HG02759 (cell line): ENCODE measurements around the gene UST.

Source experiments
- ATAC-seq: cut with Tn5 transposase; IDR thresholded peaks from one replicate; pipeline ENCODE4 v1.9.1; 2021; ENCODE audit warnings: mild to moderate bottlenecking, moderate library complexity; ENCODE audit not compliant: unreplicated experiment

UST gene

DNA sequence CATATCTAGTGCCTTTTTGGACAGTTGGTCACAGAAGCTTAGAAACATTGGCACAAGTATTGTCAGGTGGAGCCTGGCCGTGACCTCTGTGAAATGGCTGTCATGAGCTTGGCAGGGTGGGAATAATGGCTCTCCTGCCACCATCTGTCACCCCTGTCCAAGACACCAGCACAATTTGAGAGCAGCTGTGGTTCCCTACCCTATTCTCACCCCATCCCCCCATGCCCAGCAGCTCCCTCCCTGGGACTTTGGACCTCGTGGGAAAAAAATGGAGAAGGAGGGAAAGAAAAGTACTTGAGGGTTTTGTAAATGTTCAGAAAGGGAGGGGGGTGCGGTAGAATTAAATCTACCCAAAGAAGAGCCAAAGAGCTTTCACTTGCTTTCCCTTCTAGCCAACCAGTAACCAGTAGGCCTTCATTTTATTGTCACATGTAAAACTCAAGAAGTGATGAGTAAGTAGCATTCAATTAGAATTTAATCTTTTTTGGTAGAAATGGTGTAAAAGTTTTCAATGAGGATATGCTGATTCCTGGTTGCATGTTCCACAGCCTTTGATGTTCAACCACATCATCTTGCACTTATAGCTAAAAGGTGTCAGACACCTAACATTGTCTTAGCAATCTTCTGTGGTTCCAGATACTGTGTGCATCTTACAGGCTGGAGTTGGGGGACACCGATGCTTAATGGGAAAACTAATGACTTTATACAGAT is 307.2 kb downstream of the UST start:
- peak; percentile 1 for ATAC-seq

DNA sequence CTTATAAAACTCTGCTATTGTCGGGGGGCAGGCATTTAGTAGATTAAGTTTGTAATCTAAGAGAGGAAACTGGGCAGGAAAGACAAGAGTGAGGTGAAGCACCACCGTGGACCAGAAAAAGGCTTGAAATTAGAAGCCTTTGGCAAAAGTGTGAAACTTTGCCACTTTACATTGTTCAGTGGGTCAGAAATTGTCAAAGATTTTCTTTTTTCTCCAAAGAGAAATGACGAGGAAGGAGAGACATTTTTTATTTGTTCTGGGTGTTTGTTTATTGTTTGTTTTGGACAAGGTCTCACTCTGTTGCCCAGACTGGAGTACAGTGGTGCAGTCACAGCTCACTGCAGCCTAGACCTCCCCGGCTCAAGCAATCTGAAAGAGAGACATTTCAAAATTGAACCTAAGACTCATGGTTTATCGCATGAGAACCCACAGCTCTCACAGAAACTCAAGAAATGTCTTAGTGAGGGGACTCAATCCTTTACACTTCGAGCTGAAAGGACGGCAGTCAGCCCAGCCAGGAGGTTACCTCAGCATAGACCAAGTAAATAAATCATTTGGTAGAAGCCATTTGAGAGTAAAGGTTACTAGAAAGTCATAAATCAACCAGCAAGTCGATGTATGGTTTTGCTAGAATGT is 307.8 kb downstream of the UST start:
- peak; percentile 86 for ATAC-seq

DNA sequence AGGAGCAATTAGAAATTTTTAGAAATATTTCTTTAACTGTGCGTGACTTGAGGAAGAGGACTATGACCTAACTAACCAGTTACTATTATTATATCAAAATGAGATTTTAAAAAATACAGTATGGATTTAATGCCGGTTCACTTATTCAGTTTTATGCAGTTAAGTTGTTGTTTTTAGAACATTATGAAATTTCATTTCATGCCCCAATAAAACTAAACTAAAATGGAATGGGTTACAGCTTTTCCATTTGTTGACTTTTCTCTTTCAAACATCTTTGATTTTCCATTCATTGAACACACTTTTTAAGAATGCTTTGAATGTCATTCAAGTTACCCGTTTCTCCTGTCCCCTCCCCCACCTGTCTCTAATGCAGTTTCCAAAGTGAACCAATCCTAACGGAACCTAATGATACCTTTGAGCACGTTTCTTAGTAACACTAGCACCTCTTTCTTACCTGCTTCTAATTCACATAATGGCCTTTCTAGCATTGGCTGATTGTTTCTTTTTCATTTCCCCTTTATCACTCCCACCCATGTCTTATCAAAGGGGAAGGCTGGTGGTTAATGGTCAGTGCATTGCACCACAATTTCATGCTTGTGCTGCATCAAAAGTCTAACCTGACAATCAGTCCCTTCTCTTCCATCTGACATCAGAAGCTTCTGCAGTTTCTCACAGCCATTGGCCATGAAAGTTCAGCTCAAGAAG is 308.5 kb downstream of the UST start:
- ATAC-seq: no peak

DNA sequence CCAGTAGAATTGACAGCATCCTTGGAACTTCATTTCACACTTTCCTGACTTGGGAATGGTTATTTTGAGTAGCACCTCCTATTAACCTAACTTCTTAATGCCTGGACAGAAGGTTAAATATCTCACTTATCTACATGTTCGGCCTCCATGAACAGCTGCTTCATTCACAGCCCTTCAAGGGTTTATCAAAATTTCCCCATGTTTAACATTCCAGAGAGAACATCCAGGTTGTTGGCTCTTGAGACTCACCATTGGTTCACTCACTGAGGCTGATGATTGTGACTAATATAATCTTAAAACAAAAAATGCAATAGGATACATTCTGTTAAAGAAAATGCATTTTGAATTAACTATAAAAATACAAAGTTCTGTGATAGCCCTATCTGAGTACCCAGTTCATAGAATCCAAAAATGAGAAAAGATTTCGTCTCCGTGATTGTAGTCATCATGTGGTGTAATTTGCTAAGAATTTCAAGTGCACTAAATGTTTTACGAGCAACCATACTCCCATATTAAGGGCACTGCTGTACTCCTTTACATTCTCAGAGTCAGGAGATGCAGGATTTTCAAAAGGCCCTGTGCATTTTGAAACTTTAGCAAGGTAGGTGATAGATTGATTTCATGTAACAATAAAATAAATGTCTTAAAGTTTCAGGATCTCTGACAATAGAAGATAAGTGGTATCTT is 310.1 kb downstream of the UST start:
- ATAC-seq: no peak

DNA sequence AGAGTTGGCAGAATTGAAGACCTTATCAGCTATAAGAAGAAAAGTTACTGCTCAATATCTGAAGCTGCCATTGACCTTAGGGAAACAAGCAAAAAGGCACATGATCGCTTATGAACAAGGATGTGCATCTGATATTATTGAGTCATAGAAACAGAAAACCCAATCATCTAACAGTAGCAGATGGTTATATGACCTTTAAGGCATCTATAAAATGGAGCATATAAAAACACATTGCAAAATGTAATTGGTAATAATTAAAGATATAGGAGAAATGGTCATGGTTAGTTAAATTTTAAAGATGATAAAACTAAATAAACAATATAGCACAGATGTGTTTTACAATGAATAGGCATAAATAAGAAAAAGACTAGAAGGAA is 310.6 kb downstream of the UST start:
- no peak for ATAC-seq

DNA sequence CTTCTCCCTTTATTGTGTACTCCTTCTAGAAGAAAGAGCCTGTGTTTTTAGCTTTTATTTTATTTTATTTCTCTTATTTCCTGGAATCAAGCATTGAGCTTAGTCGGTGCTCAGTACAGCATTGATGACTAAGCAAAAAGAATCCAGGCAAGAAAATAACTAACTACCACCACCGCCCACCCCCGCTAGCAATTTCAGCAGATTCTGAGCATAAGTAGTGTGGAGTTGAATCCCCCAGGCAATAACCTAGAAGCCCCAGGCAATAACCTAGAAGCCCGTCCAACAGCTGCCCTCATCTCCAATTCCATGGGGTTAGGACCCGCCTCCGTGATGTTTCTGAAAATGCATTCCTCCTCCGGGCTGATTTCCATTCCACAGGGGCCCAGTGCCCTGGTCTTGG is 312.7 kb downstream of the UST start:
- no peak for ATAC-seq

DNA sequence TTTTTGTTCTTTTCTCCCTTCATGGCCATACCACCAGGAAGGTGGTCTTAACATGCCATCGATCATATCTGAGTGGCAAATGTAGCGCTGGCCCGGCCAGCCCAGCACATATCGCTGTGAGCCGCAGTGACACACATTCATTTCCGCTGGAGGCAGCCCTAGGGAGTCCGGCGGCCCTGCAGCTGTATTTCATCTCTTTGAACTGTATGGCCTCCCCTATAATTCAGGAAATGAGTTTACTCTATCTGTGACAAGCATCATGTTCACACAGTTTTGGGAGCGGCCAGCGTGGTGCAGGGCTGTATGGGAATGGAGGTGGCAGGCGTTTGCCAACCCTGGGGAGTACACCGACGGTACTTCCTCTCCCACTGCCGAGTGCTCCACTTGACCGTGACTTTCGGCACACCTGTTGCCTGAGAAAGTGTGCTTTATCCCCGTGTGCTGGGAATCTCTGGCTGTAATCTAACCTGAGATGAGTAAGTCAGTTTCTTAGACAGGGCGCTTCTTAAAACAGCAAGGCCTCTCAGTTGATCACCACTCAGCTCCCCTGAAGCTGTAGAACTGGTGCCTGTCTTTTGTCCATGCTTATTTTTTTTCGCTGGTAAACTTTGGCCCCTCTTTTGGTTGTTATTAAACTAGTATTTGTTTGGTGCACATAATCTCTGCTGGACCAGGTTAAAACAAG is 313.6 kb downstream of the UST start:
- peak; percentile 74 for ATAC-seq

DNA sequence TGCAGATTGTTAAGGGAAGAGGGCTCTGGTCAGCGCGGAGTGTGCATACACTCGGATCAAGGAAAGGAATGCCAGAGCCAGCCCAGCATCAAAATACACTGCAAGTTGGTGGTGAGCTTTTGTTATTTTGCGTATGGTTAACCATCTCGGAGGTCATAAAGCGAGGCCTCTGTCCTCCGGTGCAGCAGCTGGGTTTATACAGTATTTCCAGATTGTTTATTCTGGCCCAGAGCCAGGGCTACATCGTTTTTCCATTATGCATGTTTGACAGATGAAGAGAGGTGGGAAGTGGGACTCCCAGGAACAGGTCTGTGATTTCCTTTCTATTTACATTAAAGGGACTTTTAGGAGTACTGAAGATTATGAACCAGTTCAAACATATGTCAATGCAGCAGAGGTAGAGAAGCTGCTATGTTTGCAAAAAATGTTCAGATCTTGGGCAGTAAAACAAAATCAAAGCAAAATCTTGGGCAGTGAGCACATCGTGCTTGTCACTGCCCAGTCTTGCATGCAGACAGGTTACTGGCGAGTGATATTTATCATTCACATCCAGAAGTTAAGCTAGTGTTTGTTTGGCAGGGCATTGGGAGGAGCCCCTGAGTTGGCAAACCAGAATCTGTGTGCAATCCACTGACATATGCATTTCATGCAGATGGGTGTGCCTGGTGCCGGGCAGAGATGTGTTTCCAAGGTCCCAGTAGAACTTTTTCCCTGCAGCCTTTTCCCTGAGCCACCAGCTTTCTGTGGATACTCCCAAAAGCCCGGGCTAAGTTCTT is 314.3 kb downstream of the UST start:
- no peak for ATAC-seq

DNA sequence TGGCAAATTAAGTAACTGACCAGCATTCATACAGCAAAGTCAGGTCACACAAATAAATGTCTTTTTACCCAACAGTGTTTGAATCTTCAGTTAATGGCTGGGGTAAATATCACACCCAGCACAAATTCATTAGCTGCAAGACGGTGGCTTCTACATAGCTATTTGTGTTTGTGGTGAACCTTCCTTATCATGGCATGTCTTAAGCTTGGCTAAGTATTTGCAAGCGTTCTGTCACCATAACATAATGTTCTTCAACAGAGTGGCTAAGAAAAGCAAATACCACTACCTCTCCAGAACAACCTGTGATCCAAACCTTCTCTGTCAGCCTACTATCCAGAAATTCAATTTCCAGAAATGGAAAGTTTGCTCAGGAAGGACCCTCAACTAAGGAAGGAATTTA is 315.1 kb downstream of the UST start:
- ATAC-seq: no peak

DNA sequence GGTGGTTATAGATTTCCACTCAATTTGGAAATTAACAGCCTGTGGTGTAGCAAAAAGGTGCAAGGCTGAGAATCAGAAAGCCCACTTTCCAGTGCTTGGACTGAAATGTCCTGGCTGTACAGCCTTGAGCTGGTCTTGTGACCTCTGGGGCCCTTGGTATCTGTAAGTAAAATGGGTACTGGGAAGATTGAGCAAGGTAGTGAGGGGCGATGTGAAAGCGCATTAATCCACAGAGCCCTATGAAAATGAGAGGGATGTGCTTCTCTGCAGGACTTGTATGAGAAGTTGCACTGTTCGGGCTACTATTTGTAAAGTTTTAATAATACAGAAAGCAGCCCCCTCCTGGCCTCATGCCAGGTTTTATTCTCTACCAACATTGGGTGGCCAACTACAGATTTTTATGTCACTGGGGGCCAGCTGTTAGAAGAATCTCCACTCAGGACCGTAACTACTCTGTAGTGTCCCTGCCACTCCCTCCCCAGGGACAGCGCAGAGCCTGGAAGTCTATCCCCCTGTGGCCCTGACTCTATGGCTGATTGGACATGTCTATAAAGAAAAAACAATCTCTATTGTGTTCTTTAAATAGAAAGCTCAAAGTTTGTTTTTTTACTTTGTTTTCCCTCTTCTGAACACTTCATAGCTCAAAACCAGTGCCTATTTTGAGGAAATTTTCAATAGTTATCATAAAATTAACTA is 316.0 kb downstream of the UST start:
- ATAC-seq: no peak

DNA sequence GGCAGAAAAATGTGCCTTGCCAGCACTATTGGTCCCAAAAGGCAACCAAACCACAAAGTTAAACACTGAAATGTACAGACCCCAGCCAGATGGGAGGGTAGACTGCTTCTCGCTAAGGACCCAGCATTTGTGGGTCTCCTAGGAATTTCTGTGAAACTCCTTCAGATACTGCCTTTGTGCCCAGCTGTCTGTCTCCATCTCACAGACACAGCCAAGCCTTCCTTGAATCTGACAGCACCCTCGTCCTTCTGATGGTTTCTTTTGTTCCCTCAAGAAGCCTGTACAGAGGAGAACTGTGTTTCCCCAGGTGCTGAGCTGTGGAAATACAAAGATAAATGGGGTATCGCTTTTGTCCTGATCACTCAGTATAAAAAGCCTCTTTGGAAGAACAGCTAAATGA is 316.6 kb downstream of the UST start:
- no peak for ATAC-seq

DNA sequence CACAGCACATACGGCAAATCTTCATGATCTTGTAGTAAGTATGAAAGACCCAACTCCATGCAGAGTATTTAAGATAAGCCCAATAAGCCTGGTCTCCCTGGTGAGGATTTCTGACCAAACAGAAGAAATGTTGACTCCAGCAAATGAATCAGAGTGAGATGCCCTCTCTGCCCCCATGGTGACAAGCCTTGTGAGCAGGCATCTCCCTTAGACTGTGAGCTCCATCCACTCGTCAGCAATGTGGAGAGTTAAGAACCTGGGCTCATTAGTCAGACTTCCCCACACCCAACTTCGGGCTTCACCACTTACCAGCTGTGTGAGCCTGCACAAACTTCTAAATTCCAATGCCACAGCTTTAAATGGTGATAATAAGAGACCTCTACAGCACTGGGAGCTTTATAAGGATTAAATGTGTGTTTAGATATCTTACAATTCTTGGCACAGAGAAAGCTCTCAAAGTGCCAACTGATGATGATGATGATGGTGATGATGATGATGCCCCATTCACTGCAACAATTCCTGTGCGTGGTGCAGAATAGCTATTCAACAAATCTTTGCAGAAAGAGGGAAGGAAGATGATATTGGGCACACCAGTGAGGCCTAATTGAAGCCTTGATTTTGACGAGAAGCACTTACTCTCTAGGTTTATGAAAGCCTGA is 317.3 kb downstream of the UST start:
- no peak for ATAC-seq

DNA sequence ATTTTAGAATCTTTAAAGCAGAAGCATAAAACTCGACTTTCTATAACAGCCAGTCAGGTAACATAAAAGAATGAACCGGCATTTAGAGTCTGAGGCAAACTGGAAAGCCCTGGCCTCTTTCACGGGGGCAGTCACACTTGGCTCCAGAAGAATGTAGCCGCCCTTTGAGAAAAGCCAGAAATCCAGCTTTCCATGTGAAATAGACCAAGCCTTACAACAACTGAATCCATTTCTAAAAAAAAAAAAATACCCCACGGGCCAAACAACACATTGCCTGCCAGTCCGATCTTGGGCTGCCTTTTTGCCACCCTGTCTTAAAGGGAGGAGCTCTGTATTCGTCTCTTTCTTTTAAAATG is 317.8 kb downstream of the UST start:
- no peak for ATAC-seq

DNA sequence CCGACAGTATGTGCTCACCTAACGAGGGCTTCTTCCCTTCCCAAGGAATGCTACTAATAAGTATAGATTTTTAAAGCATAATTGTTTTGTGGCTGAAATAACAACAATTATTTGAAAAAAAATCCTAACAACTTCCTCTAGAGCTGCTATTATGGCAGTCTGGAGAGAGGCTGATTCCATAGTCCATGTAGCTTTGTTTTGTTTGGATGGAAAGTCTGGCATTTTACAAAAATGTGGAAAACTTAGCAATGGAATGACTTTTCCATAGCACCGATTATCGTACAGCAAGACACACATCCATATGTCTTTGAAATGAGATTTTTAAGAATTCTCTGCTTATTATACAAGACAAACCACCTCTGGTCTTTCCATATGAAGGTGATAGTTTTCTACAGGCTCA is 318.3 kb downstream of the UST start:
- no peak for ATAC-seq

DNA sequence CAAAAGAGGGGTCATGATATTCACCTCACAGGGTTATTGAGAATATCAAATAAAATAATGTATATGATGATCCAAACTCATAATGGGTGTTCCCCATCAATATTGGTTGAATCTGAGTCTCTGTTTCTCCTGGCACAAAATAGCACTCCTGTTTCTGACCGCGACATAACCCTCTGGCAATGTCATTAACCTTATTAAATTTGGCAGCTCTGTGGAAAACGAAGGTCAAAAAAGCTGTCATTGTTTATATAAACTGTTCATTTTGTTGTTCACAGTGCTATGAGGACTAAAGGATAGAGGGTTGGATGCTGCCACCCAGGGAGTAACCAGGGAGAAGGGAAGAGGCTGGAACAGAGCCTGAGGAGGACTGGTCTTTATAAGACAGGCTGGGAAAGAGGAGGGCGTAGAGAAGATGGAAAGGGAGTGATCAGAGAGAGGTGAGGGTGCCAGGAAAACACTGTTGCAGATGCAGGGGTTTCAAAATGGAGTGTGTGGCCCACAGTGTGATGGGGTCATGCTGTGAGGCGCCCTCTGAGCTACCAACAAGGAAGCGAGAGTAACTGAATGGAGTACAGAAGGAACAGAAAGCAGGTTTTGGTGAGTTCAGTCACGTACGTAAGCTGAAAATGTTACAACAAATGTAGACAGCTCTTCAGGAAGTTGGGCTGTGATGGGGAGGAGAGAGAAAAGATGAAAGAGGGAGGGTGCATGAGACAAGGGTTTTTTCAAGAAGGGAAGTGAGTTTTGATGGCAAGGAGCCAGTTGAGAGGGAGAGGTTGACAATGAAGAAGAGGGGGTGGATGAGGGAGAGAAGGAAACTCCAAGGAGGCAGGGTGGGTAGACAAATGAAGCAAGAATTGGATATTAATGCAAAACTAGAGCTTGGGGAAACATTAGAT is 319.1 kb downstream of the UST start:
- peak; percentile 95 for ATAC-seq

DNA sequence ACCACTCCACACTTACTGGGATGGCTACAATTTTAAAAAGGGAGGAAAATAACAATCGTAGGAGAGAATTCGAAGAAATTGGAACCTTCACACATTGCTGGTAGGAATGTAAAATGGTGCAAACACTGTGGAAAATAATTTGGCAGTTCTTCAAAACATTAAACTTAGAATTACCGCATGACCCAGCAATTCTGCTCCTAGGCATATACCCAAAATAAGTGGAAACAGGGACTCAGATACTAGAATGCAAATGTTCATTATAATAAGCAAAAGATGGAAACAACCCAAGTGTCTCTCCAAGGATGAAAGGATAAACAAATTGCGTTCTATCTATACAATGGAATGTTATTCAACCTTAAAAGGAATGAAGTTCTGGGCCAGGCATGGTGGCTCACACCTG is 325.2 kb downstream of the UST start:
- no peak for ATAC-seq

DNA sequence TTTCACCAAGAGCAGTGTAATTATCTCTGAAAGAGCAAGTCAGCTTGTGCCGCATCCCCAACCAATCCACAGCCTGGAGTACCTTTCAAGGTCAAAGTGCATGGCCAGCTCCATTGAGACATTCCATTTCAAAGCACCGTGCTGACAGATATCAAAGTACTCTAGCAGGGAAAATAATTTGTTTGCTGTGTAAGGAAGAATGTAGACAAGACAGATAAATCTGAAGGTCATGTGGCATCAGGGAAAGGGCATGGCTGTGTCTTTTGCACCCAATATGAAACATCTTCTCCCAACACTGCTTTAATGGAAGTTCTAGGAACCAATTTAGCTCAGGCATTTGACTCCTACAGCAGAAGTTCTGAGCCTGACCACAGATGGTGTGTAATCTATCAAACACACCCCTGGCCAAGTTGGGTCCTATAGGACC is 328.0 kb downstream of the UST start:
- no peak for ATAC-seq

DNA sequence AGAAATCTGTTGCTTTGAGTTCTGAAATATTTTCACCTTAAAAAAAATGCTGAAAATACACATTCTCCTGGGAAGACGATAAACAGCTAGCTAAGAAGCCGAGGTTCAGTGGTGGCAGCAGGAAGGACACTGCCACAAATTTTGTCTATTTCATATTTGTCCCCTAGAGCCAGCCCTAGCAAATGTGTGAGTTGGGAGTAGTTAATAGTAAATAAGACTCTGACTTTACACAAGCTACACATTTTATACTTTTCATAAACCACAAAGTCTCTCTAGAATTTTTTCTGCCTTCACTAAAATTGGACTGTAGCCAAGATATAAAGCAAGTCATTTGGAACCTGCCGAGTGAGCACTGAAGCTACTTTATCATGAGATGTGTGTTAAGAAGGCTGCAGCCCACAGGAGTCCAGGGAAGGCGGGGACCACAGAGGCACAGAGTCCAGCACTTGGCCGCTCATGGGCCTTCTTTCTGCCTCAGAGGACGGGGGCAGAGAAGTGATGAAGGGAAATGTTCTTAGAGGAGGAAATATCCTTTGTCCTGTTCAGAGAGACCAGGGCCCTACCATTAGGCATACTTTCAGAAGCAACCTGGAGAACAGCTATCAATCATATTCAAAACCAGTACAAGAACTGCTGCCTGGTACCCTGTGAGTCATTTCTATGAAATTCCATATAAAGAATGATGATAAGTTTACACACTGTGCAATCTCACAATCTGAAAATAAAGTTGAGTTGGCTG is 329.0 kb downstream of the UST start:
- no peak for ATAC-seq
